WTC11 (cell line): ENCODE results near the gene KLK11.

Experiments
- ATF6 ChIP-seq: sonication (generic); formaldehyde crosslinking; IDR thresholded peaks from 2 replicates; pipeline ENCODE4 v1.8.1; 2023; ENCODE audit warnings: mild to moderate bottlenecking, missing genetic modification reagents
- CTCF ChIP-seq: fragments of 200-600 bp; IDR thresholded peaks from 2 replicates; pipeline ENCODE4 v1.8.0; 2022; ENCODE audit warnings: antibody characterized with exemption
- ESRRA ChIP-seq: sonication (generic); formaldehyde crosslinking; IDR thresholded peaks from 2 replicates; pipeline ENCODE4 v1.8.1; 2022; ENCODE audit warnings: mild to moderate bottlenecking, missing genetic modification reagents, borderline replicate concordance
- FOXJ3 ChIP-seq: sonication (generic); formaldehyde crosslinking; IDR thresholded peaks from 2 replicates; pipeline ENCODE4 v1.9.0; 2021; ENCODE audit warnings: missing genetic modification reagents, mild to moderate bottlenecking, borderline replicate concordance
- FOXK1 ChIP-seq: sonication (generic); formaldehyde crosslinking; IDR thresholded peaks from 2 replicates; pipeline ENCODE4 v1.8.0; 2022; ENCODE audit warnings: mild to moderate bottlenecking, moderate library complexity, missing genetic modification reagents
- GRHL2 ChIP-seq: fragments of 250-450 bp; sonication (Bioruptor Pico); IDR thresholded peaks from 2 replicates; pipeline ENCODE4 v1.8.0; 2022; ENCODE audit warnings: mild to moderate bottlenecking, moderate library complexity; ENCODE audit not compliant: insufficient replicate concordance, severe bottlenecking
- SP1 ChIP-seq: sonication (generic); formaldehyde crosslinking; conservative IDR thresholded peaks from 2 replicates; pipeline ENCODE4 v1.8.1; 2022; ENCODE audit warnings: missing genetic modification reagents
- TP53 ChIP-seq: sonication (generic); formaldehyde crosslinking; IDR thresholded peaks from 2 replicates; pipeline ENCODE4 v1.8.1; 2023; ENCODE audit warnings: mild to moderate bottlenecking, missing genetic modification reagents
- ZBTB43 ChIP-seq: sonication (generic); formaldehyde crosslinking; IDR thresholded peaks from 2 replicates; pipeline ENCODE4 v1.8.1; 2023; ENCODE audit warnings: mild to moderate bottlenecking, missing genetic modification reagents
- ZNF121 ChIP-seq: sonication (generic); formaldehyde crosslinking; IDR thresholded peaks from 2 replicates; pipeline ENCODE4 v1.8.0; 2023; ENCODE audit warnings: missing genetic modification reagents
- ZNF232 ChIP-seq: sonication (generic); formaldehyde crosslinking; IDR thresholded peaks from 2 replicates; pipeline ENCODE4 v1.8.0; 2022; ENCODE audit warnings: mild to moderate bottlenecking, missing genetic modification reagents
- ZNF263 ChIP-seq: sonication (generic); formaldehyde crosslinking; IDR thresholded peaks from 2 replicates; pipeline ENCODE4 v1.8.1; 2022; ENCODE audit warnings: low read depth, mild to moderate bottlenecking, moderate library complexity, missing genetic modification reagents
- ZNF423 ChIP-seq: fragments of 250-450 bp; sonication (Bioruptor Pico); IDR thresholded peaks from 2 replicates; pipeline ENCODE4 v2.1.2; 2022; ENCODE audit warnings: mild to moderate bottlenecking, moderate library complexity

GRCh38 chr19:51031220-51031879 is 4.9 kb upstream of the KLK11 start:
- TF ChIP-seq CTCF (no peak), ZBTB43 (no peak), ZNF121 (no peak), ZNF232 (CRISPR knock-in tag) (no peak), ESRRA (CRISPR knock-in tag) (no peak), SP1 (CRISPR knock-in tag) (no peak), FOXJ3 (CRISPR knock-in tag) (no peak), GRHL2 (no peak), TP53 (CRISPR knock-in tag) (no peak), ATF6 (CRISPR knock-in tag) (no peak), ZNF263 (CRISPR knock-in tag) (no peak), FOXK1 (CRISPR knock-in tag) (no peak), ZNF423 (CRISPR knock-in tag) (no peak)
